OCI-LY1 (cell line): ENCODE results near the gene CRYGN.

Experiments used
- H2AFZ ChIP-seq: fragments of 200-600 bp; sonication (generic), shearing (Covaris generic); 2 replicates; pipeline ENCODE4 v1.6.0; 2014; ENCODE audit warnings: antibody characterized with exemption, mild to moderate bottlenecking, low read length
- H3F3A ChIP-seq: fragments of 200-600 bp; sonication (generic), shearing (Covaris generic); 2 replicates; pipeline ENCODE4 v1.6.0; 2014; ENCODE audit warnings: mild to moderate bottlenecking, antibody characterized with exemption, low read length, moderate library complexity; ENCODE audit not compliant: insufficient read depth
- H3K27ac ChIP-seq: fragments of 200-600 bp; sonication (generic); 2 replicates; pipeline ENCODE4 v1.5.1; 2014; ENCODE audit warnings: low read length, mixed run types, mild to moderate bottlenecking, low read depth; ENCODE audit not compliant: poor library complexity, severe bottlenecking
- H3K27me3 ChIP-seq: fragments of 200-600 bp; sonication (generic); 2 replicates; pipeline ENCODE4 v1.6.0; 2014; ENCODE audit warnings: antibody characterized with exemption, mild to moderate bottlenecking, low read length, moderate library complexity; ENCODE audit not compliant: insufficient read depth
- H3K36me3 ChIP-seq: fragments of 200-600 bp; sonication (generic); 2 replicates; pipeline ENCODE4 v1.6.1; 2014; ENCODE audit warnings: mild to moderate bottlenecking, antibody characterized with exemption, low read length, moderate library complexity, mixed read lengths; ENCODE audit not compliant: insufficient read depth
- H3K4me1 ChIP-seq: fragments of 200-600 bp; sonication (generic); 2 replicates; pipeline ENCODE4 v1.5.1; 2014; ENCODE audit warnings: mild to moderate bottlenecking, low read length, moderate library complexity; ENCODE audit not compliant: insufficient read depth, severe bottlenecking
- H3K4me2 ChIP-seq: fragments of 200-600 bp; sonication (generic), shearing (Covaris generic); 2 replicates; pipeline ENCODE4 v1.6.1; 2014; ENCODE audit warnings: low read length
- H3K4me3 ChIP-seq: fragments of 200-600 bp; sonication (generic); 2 replicates; pipeline ENCODE4 v1.5.1; 2014; ENCODE audit warnings: low read length, low read depth, mild to moderate bottlenecking, mixed read lengths; ENCODE audit not compliant: poor library complexity, severe bottlenecking
- H3K79me2 ChIP-seq: fragments of 200-600 bp; shearing (Covaris generic); 2 replicates; pipeline ENCODE4 v1.6.1; 2016; ENCODE audit warnings: mixed run types, low read length, mixed read lengths; ENCODE audit not compliant: insufficient read depth
- H3K9ac ChIP-seq: fragments of 200-600 bp; sonication (generic), shearing (Covaris generic); 2 replicates; pipeline ENCODE4 v1.6.1; 2014; ENCODE audit warnings: mild to moderate bottlenecking, low read length, mixed read lengths
- H3K9me2 ChIP-seq: fragments of 200-600 bp; sonication (generic), shearing (Covaris generic); 2 replicates; pipeline ENCODE4 v1.6.1; 2014; ENCODE audit warnings: low read depth, mild to moderate bottlenecking, low read length, mixed read lengths
- H3K9me3 ChIP-seq: fragments of 200-600 bp; shearing (Covaris generic); 2 replicates; pipeline ENCODE4 v1.6.1; 2014; ENCODE audit warnings: low read length, mixed read lengths
- H4K20me1 ChIP-seq: fragments of 200-600 bp; sonication (generic), shearing (Covaris generic); 2 replicates; pipeline ENCODE4 v1.6.0; 2016; ENCODE audit warnings: mild to moderate bottlenecking, low read length; ENCODE audit not compliant: insufficient read depth
- CTCF ChIP-seq: fragments of 200-600 bp; sonication (generic), shearing (Covaris generic); IDR thresholded peaks from 2 replicates; pipeline ENCODE4 v1.5.1; 2017; ENCODE audit warnings: mild to moderate bottlenecking, antibody characterized with exemption, low read length, moderate library complexity, mixed read lengths
- EZH2 ChIP-seq: fragments of 200-600 bp; sonication (generic), shearing (Covaris generic); IDR thresholded peaks from 2 replicates; pipeline ENCODE4 v1.8.0; 2017; ENCODE audit warnings: borderline replicate concordance, mixed run types, mild to moderate bottlenecking, antibody characterized with exemption, low read length, moderate library complexity, mixed read lengths

Gene CRYGN

GRCh38 chr7:151429237-151429559 is 10.7 kb downstream of the CRYGN start:
- H3K4me1 ChIP-seq: peaks cover 13% of the 10 kb centered on the region
- no peaks in the 10 kb centered on the region for H3K9me3 ChIP-seq
- no peak overlapping the region; the same call in 1 of the 2 replicates for H3K4me2 ChIP-seq
- no peak overlapping the region for H3K4me3 ChIP-seq
- no peak overlapping the region for H3K9ac ChIP-seq
- no peaks in the 10 kb centered on the region for H3K9me2 ChIP-seq
- no peaks in the 10 kb centered on the region for H3K79me2 ChIP-seq
- peaks cover 15% of the 10 kb centered on the region; the same call in 1 of the 2 replicates for H3K27me3 ChIP-seq
- no peaks in the 10 kb centered on the region for H4K20me1 ChIP-seq
- H3F3A ChIP-seq: no peaks in the 10 kb centered on the region
- H3K36me3 ChIP-seq: no peaks in the 10 kb centered on the region
- no peak overlapping the region for H3K27ac ChIP-seq
- no peak overlapping the region for H2AFZ ChIP-seq
- TF ChIP-seq EZH2: no peak
- TF ChIP-seq CTCF: no peak

- Histone ChIP-seq H3K79me2 (no peaks in the 10 kb centered on the region), H3K27ac (no peak overlapping the region), H4K20me1 (no peaks in the 10 kb centered on the region), H3K9me2 (no peaks in the 10 kb centered on the region), H2AFZ (no peak overlapping the region), H3K4me3 (no peak overlapping the region), H3K36me3 (no peaks in the 10 kb centered on the region), H3K9ac (no peak overlapping the region), H3K4me1 (peaks cover 13% of the 10 kb centered on the region), H3K4me2 (no peak overlapping the region), H3K27me3 (peaks cover 17% of the 10 kb centered on the region; the same call in 1 of the 2 replicates), H3K9me3 (no peaks in the 10 kb centered on the region), H3F3A (no peaks in the 10 kb centered on the region)
- no peak for TF ChIP-seq CTCF
- TF ChIP-seq EZH2: no peak
Observed at GRCh38 chr7:151428378-151429236, 11.3 kb downstream of the CRYGN start.

- Histone ChIP-seq H3K79me2 (no peaks in the 10 kb centered on the region), H3K4me1 (peaks cover 13% of the 10 kb centered on the region), H3K4me2 (no peak overlapping the region), H3K9ac (no peak overlapping the region), H4K20me1 (no peaks in the 10 kb centered on the region), H3K4me3 (no peak overlapping the region), H3K9me2 (no peaks in the 10 kb centered on the region), H3K36me3 (no peaks in the 10 kb centered on the region), H3F3A (no peaks in the 10 kb centered on the region), H3K27me3 (peaks cover 20% of the 10 kb centered on the region; the same call in 1 of the 2 replicates), H3K9me3 (no peaks in the 10 kb centered on the region), H3K27ac (no peak overlapping the region), H2AFZ (no peak overlapping the region)
- TF ChIP-seq EZH2 (no peak), CTCF (no peak)
Observed at GRCh38 chr7:151427705-151428377, 12.1 kb downstream of the CRYGN start.
